HG02840 (cell line): ENCODE data around the gene AP2B1.
"Not testable (repeated sequence)": the region's sequence is repeated elsewhere in the genome, so short reads cannot be mapped to it uniquely, and the experiment has no call there.

Experiments used
- ATAC-seq: cut with Tn5 transposase; IDR thresholded peaks from one replicate; pipeline ENCODE4 v1.9.1; 2021; ENCODE audit warnings: mild to moderate bottlenecking, moderate library complexity, moderate number of reproducible peaks; ENCODE audit not compliant: unreplicated experiment, low FRiP score

Gene AP2B1

GRCh38 chr17:35742896-35743477 lies 155.9 kb downstream of the AP2B1 start:
- ATAC-seq, result no peak

GRCh38 chr17:35743626-35744328 lies 156.7 kb downstream of the AP2B1 start:
- no peak for ATAC-seq

- ATAC-seq, result no peak
These were observed 157.7 kb downstream of the AP2B1 start for GRCh38 chr17:35744830-35745229.

- no peak for ATAC-seq
These were observed 158.1 kb downstream of the AP2B1 start for GRCh38 chr17:35745246-35745645.

GRCh38 chr17:35745749-35746320 lies 158.7 kb downstream of the AP2B1 start:
- ATAC-seq, result no peak

GRCh38 chr17:35747540-35748017 lies 160.5 kb downstream of the AP2B1 start:
- ATAC-seq, result no peak

GRCh38 chr17:35748341-35748841 lies 161.3 kb downstream of the AP2B1 start:
- no peak for ATAC-seq

GRCh38 chr17:35748979-35749378 lies 161.9 kb downstream of the AP2B1 start:
- no peak for ATAC-seq

- ATAC-seq, result no peak
These were observed 162.7 kb downstream of the AP2B1 start for GRCh38 chr17:35749560-35750412.

GRCh38 chr17:35750526-35751395 lies 163.6 kb downstream of the AP2B1 start:
- no peak for ATAC-seq

GRCh38 chr17:35751541-35751940 lies 164.4 kb downstream of the AP2B1 start:
- ATAC-seq, result not testable (repeated sequence)

- no peak for ATAC-seq
These were observed 165.3 kb downstream of the AP2B1 start for GRCh38 chr17:35752471-35752870.

- ATAC-seq, result no peak
These were observed 166.0 kb downstream of the AP2B1 start, which contains the start of gene GAS2L2 for GRCh38 chr17:35752945-35753764. Gene GAS2L2 (minus strand): TSS chr17:35753239. CDS start chr17:35752850, 389 bp downstream.

- ATAC-seq, result no peak
These were observed 170.1 kb downstream of the AP2B1 start for GRCh38 chr17:35757243-35757642.

GRCh38 chr17:35760587-35760986 lies 173.5 kb downstream of the AP2B1 start, which contains the start of gene C17orf50:
Gene C17orf50 (plus strand): TSS chr17:35760887. CDS start chr17:35760942, 55 bp downstream.
- ATAC-seq, result no peak

- ATAC-seq, result no peak
These were observed 174.5 kb downstream of the AP2B1 start for GRCh38 chr17:35761601-35762000.

- no peak for ATAC-seq
These were observed 176.6 kb downstream of the AP2B1 start for GRCh38 chr17:35763767-35764122.

GRCh38 chr17:35764123-35764991 lies 177.2 kb downstream of the AP2B1 start:
- peak; percentile 66 for ATAC-seq
